Fibroblast of upper back skin (primary cell): ENCODE measurements around the gene ZNF714.

Source experiments
- DNase-seq: peaks from one replicate; pipeline ENCODE4 v3.0.0-alpha.2; 2013

The ZNF714 gene

DNA sequence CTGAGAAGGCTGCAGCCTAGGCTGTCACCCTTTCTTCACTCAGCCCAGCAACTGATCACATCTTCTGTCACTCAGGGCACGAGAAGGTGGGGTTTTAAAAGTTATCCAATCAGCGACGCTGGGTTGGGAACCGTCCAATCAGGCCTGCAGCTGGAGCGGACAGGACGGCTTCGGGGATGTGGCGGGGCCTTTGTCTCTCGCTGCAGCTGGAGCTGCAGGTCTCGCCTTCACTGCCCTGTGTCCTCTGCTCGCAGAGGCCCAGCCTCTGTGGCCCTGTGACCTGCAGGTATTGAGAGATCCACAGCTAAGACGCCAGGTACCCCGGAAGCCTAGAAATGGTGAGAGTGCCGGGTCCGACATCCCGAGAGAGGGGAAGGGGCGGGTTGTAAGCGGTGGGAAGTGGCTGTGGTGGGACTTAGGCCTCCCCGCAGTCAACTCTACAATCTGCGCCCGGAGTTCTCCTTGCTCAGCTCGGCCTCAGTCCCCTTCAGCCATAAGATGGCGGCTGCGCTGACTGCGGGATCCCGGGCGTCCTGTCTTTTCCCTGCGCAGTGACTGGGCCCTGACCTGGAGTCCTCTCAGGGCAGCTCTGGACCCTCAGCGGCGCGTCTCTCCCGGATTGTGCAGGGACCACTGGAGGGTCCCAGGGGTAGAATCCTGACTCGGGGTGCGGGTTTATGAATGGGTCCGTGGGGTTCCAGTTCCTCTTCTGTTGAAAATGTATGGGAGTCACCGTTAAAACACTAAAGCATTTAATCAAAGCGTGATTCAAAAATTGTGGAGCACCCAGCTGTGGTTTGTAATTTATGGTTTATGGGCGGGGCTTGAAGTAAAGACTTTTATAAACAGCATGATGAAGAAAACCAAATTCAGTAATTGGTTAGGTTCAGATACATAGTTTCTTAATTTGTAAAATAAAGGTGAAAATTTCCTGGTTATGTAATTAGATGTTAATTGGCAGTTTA lies at the start of gene ZNF714:
ZNF714 (plus strand) TSS at position 193 of the 965 bp plus-strand sequence. CDS start 16,066 bp downstream, outside the sequence.
- DNase-seq, result peak; percentile 93

DNA sequence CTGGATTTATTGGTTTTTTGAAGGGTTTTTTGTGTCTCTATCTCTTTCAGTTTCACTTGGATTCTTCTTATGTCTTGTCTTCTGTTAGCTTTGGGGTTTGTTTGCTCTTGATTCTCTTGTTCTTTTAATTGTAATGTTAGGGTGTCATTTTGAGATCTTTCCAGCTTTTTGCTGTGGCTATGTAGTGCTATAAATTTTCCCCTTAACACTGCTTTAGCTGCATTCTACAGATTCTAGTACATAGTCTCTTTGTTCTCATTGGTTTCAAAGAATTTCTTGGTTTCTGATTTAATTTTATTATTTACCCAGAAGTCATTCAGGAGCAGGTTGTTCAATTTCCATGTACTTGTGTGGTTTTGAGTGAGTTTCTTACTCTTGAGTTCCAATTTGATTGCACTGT lies 37.0 kb upstream of the ZNF714 start:
- DNase-seq, result no peak

DNA sequence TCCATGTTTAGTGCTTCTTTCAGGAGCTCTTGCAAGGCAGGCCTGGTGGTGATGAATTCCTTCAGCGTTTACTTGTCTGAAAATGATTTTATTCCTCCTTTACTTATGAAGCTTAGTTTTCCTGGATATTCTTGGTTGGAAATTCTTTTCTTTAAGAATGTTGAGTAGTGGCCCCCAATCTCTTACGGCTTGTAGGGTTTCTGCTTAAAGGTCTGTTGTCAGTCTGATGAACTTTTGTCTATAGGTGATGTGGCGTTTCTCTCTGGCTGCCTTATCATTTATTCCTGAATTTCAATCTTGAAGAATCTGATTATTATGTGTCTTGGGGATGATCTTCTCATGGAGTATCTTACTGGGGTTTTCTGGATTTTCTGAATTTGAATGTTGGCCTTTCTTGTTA lies 35.5 kb upstream of the ZNF714 start:
- no peak for DNase-seq

DNA sequence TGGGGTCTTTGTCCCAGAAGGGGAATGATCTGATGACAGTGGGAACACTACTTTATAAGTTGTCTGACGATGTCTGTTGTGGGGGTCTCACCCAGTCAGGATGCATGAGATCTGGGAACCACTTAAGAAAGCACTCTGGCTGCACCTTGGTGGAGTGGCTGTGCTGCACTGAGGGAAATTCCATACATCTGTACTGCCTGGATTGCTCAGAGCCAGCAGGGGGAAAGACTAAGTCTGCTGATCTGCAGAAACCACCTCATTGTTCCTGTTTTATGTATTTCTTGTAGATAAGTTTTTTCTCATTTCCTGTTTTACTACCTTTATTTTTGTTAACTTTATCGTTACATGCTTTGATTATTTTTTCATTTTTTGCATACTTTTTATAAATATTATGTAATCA lies 34.3 kb upstream of the ZNF714 start:
- DNase-seq, result no peak

GRCh38 chr19:21052902-21053301 lies 29.1 kb upstream of the ZNF714 start:
- no peak for DNase-seq

DNA sequence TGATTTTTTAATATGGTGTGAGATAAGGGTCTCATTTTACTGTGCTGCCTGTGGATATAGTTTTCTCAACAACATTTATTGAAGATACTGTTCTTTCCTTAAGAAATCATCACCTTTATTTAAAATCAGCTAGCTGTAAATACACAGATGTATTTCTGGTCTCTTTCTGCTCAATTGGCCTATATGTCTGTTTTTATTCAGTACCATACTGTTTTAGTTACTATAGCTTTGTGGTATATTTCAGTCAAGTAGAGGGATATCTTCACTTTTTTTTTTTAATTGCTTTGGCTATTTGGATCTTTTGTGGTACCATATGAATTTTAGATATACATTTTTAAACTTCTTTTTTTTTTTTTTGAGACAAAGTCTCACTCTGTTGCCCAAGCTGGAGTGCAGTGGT lies 16.7 kb upstream of the ZNF714 start:
- DNase-seq, result no peak

DNA sequence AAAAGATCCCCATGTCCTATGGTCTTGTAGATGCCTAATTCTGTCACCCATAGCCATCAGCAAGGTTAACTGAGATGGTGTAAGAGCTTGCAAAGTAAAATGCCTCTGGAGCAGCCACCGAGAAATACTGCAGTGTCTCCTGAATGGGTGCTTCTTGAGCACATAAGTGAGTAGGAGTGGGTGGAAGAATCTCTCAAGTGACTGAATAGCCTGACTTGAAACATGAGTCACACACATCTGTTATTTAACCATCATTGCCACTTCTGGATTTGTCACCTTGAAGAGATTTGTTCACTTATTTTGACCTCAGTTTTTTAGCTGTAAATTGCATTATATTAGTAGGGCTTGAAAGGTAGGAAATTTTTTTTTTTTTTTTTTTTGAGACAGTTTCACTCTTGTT lies 2.3 kb downstream of the ZNF714 start:
- peak; percentile 7 for DNase-seq

DNA sequence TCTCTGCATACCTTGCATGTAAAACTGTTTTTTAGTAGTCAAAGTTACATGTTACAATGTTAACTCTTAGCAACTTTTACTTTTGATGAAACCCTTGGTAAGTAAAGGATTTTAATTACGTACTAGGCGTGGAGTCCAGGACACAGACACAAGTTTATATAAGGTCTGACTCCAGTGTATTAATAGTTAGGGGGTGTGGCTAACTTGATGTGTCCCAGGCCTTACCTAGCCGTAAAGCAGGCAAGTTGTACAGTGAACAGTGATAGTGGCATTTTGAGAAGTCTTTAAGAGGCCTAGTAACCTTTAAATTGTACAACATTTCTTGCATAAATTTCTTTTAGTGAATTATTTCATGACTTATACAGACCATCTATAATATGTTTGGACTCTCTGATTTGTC lies 5.9 kb downstream of the ZNF714 start:
- no peak for DNase-seq

GRCh38 chr19:21092109-21092508 lies 10.1 kb downstream of the ZNF714 start:
- DNase-seq, result peak; percentile 7

- DNase-seq, result no peak
Measured at GRCh38 chr19:21094347-21095025, 12.5 kb downstream of the ZNF714 start.

DNA sequence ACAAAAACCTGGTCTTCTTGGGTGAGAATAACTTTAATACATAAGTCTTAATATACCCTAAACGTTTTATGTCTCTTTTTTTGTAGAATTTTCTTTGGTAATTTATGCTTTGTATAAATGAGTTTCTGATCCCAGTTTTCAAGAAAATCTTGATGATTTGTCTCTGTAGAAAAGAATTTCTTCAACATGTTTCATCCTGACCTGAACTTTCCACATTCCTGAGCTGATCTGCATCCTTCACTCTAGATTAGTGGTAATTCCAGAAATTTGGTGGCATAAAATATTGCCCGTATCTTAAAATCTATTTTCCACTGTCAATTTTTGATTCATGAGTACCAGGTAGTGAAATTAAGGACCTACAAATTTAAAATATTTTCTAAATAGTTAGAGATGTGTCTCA lies 16.3 kb downstream of the ZNF714 start:
- DNase-seq, result no peak

DNA sequence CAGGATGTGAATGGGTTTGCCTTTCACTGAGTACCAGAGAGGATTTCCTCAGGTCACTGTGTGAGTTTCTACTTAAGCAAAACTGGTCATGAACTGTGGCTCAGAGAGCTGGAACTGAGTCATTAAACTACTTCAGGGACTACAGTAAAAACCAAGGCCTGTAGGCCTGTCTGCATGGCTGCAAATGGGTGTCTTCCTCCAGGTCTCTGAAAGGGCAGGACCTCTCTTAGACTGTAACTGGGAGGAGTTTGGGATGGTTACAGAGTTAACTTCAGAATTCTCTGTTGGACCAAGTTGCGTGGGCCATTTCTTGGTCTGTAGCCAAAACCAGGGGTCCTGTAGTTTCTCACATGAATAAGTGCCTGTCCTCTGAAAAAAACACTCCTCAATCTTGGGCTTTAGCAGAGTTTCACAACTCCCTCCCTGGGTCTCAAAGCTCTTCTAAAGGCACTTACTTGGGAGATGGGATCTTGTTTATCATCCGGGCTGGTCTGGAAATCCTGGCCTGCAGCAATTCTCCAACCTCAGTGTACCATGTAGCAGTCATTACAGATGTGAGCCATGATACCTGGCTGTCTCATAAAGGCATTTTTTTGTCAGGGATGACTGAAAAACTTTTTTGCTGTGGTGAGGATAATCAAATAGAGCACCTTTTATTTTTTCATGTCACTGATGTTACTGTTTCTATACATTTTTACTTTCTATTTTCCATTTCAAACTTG lies 19.7 kb downstream of the ZNF714 start:
- DNase-seq, result no peak

- DNase-seq, result no peak
Measured at GRCh38 chr19:21109116-21109515, 27.1 kb downstream of the ZNF714 start.

DNA sequence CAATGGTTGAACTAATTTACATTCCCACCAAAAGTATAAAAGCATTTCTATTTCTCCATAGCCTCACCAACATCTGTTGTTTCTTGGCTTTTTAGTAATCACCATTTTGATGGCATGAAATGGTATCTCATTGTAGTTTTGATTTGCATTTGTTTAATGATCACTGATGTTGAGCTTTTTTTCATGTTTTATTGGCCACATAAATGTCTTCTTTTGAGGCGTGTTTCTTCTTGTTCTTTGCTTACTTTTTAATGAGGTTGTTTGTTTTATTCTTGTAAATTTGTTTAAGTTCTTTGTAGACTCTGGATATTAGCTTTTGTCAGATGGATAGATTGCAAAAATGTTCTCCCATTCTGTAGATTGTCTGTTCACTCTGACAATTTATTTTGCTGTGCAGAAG lies 28.2 kb downstream of the ZNF714 start:
- DNase-seq, result no peak

DNA sequence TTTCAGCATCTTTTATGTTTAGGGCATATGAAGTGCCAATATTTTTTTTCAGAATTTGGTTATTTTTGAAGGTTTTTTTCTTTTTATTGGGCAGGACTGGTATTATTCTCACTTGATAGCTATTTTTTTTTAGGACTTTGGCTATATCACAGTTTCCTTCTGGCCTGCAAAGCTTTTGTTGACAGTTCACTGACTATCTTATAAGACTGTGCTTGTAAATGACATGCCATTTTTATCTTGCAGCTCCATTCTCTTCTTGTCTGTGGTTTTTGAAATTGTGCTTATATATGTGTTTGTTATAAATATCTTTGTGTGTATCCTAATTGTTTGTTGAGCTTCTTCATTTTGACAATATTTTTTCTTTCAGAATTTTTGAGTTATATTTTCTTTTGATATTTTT lies 33.4 kb downstream of the ZNF714 start:
- no peak for DNase-seq

DNA sequence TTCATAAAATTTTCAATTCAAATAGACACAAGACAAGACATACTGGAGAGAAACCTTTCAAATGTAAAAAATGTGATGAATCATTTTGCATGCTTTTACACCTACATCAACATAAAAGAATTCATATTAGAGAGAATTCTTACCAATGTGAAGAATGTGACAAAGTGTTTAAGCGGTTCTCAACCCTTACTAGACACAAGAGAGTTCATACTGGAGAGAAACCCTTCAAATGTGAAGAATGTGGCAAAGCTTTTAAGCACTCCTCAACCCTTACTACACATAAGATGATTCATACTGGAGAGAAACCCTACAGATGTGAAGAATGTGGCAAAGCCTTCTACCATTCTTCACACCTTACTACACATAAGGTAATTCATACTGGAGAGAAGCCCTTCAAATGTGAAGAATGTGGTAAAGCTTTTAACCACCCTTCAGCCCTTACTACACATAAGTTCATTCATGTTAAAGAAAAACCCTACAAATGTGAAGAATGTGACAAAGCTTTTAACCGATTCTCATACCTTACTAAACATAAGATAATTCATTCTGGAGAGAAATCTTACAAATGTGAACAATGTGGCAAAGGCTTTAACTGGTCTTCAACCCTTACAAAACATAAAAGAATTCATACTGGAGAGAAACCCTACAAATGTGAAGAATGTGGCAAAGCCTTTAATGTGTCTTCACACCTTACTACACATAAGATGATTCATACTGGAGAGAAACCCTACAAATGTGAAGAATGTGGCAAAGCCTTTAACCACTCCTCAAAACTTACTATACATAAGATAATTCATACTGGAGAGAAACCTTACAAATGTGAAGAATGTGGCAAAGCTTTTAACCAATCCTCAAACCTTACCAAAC lies 35.3 kb downstream of the ZNF714 start:
- peak; percentile 2 for DNase-seq

DNA sequence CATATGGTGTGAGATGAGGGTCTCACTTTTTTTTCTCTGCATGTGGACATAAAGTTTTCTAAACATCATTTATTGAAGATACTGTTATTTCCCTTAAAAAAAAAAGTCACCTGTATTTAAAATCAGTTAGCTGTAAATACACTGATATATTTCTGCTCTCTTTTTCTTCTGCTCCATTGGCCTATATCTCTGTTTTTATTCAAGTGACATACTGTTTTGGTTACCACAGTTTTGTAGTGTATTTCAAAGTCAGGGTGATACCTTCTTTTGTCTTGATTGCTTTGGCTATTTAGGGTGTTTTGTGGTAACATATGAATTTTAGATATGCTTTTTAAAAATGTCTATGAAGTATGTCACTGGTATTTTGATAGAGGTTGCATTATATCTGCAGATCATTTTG lies 44.1 kb downstream of the ZNF714 start:
- no peak for DNase-seq

DNA sequence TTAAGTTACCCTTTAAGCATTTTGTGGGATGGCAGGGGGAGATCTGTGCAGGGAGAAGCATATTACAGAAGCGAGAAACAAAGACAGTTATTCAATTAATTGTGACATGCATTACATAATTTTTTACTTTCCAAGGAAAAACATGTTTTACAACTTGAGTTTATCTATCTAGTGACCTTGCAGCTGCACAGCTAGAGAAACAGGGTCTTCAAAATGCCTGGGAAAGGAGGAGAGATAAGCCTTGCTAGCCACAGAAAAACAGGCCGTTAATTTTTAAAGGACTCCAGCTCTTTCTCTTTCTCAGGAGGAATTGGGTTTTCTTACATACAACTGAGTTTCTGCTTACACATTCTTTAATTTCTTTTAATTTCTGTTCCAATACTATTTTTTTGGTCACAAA lies 45.0 kb downstream of the ZNF714 start:
- no peak for DNase-seq

GRCh38 chr19:21127898-21128297 lies 45.9 kb downstream of the ZNF714 start:
- DNase-seq, result no peak

DNA sequence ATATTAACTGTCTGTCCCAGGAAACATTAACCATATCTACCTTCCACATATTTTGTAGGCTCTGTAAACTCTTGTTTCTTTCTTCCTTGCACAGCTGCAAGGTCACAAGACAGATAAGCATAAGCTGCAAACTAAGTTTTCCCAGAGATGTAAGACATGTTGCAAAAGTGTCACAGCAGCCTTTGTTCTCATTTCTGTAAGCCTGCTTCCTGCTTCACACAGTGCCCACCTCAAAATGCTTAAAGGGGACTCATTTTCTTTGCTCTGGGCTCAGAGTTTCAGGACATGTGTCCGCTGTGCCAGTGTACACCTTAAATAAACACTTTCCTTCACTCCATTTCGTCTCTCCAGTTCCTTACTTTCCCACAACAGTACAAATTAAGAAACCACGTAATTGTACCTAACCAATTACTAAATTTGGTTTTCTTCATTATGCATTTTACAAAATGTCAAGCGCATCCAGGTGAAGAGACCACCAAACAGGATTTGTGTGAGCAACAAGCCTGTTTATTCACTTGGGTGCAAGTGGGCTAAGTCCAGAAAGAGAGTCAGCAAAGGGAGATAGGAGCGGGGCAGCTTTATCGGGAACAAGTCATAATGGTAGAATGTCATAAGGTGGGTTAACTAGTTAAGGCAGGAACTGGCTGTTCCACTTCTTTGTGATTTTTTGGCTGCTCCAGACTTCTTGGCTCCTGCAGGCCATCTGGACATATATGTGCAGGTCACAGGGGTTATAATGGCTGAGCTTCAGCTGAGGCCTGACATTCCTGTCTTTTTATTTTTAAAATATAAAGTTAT lies 47.1 kb downstream of the ZNF714 start:
- no peak for DNase-seq

DNA sequence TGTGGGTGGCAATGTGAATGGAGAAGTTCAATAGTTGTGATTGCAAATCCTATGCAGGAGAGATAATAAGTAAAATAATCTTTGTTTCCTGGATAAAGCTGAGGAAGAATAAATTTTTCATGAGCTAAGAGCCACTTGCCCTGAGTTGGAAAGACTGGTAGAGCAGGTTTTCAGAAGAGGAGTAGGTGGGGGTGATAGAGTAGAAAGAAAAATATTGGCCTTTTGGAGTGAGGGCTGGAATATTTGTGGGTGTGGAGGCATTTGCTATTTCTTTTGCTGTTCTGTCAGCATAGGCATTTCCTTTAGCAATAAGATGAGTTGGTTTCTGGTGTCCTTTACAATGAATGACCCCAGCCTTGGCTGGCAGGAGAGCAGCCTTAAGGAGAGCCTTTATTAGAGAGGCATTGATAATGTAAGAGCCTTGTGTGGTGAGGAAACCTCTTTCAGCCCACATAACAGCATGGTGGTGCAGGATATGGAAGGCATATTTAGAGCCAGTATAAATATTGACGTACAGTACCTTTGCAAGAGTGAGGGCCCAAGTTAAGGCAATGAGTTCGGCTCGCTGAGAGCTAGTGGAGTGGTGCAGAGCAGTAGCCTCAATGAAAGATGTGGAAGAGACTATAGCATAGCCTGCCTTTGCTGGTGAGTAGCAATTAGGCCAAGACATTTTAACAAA lies 48.2 kb downstream of the ZNF714 start:
- no peak for DNase-seq
